Stimulated activated CD4-positive, alpha-beta T cell treated with anti-CD3 and anti-CD28 coated beads, TNF-alpha, amount 100 ng/mL, for 48 hours (primary cell): ENCODE data around the gene OR4A15.

Experiments used
- DNase-seq, 3 donors: peaks; one replicate each; pipeline ENCODE4 v3.0.0-alpha.2; 2020; ENCODE audit warnings: low read depth in 3 of 3

The OR4A15 gene

GRCh38 chr11:55367674-55368073 lies at the start of gene OR4A15:
Gene OR4A15, plus strand, starts transcription at chr11:55367974. Its CDS starts 0 bp downstream, at chr11:55367974.
- DNase-seq = no peak

GRCh38 chr11:55324500-55324899 lies 43.3 kb upstream of the OR4A15 start:
- no peak for DNase-seq

GRCh38 chr11:55342901-55343300 lies 24.9 kb upstream of the OR4A15 start, which contains the start of gene OR4A16:
Gene OR4A16, plus strand, starts transcription at chr11:55343201. Its CDS starts 0 bp downstream, at chr11:55343201.
- DNase-seq = no peak

DNA sequence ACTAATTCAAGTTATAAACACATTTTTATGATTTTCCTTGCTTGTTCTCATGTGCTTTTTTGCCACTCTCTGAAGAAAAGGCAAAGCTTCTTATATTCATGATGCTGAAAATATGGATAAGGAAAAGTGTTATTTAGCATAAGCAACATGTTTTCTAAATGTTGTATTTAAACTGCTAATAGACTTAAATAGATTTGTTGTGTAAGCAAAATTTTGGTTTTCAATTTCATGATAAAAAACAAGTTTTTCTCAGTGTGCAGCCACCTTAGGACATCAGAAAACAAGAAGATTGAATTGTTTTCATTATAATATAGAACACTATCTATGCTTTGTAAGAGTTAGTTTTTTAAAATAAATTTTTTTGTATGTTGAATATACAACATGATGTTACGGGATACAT lies 22.5 kb upstream of the OR4A15 start:
- no peak for DNase-seq

- DNase-seq = no peak
These were observed 18.7 kb upstream of the OR4A15 start for GRCh38 chr11:55349032-55349431.

- no peak for DNase-seq
These were observed 10.1 kb upstream of the OR4A15 start for GRCh38 chr11:55357560-55358184.

- no peak for DNase-seq
These were observed 33.2 kb downstream of the OR4A15 start for GRCh38 chr11:55401011-55401410.
